Amygdala (tissue), 56 donors: Measurements from ENCODE around the gene TSTD2.

Experiments
- DNase-seq, 56 donors: peaks; one replicate each; lab custom pipeline; 2025; lab: John Stamatoyannopoulos, UW

Gene TSTD2

DNA sequence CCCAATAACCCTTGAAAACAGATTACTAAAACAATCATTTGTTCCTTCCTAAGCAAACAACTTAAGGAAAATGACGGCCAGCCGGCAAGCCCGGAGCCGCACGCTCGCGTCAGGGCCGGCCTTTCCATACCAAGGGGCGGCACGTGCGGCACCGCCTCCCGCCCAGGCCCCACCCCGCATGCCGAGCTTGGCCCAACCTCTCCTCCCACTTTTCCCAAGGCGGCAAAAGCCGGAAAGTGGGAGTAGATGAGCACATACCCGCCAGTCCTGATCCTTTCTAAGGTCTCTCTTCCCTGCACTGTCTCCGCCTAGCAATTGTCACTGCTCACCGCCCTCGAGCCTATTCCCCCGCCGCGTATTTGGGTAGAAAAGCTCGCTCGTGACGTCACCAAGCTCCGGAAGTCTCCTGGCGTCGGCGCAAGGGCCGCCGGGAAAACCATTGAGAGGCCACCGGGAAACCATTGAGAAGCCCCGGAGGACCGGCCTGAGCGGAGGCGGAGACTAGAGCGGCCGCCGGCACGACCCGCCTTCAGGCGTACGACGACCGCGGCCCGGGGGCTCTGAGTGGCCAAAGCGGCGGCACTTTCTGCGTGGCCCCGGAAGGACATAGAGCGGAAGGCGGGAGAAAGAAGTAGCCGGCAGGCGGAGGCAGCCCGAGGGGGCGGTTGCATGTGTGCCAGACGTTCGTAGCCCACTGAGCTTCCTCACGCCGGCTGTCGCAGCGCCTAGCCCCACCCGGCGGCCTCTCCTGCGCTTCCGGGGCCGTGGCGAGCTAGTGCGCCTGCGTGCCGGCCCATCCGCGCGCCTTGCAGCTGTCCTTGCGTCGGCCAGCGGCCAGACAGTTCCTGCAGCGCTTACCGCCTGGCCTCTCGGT lies at the start of gene TSTD2, which contains the start of gene NCBP1:
TSS of gene TSTD2 (minus strand) at position 384 of the 874 bp plus-strand sequence. CDS start 5,806 bp downstream, outside the sequence.
TSS of gene NCBP1 (plus strand) at position 837 of the 874 bp plus-strand sequence. CDS start 61 bp downstream, outside the sequence.
- peak; percentile 73 to 100 (median 97) for DNase-seq

DNA sequence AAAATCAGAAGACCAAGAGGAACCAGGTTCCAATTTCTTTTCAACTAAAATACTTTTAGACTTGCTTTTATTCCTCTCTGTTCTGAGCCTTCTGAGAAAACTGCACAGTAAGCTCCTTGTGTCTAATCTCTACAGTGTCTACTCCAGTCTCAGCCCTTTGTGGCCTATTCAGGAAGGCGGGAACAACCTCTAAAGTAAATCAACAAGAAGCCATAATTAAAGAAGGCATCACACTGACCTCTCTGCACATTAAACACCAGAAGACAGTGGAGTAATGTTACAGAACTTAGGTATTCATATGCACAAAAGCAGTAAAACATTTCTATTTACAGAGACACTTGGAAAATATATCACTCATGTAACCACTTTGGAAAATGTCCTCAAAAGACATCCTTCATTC lies 49.1 kb upstream of the TSTD2 start:
- no peak for DNase-seq

DNA sequence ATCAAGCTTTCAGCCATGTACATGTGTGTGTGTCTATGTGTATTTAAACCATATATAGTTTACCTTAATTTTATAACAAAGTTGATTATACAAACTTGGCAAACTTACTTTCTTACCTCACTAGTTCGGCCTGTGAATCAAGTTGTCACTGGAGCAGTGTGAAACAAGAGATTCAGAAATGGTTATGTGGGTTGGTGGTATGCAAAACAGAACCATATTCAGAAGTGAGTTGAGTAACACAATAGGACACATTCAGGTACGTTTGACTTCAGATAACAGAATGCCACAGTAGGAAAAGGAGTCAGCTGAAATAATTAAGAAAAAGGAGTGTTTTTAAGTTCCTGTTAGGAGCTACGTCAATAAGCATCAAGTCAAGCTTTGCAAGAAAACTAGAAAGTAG lies 42.5 kb upstream of the TSTD2 start:
- DNase-seq, result no peak

GRCh38 chr9:97673922-97674321 lies 40.8 kb upstream of the TSTD2 start:
- DNase-seq, result no peak

DNA sequence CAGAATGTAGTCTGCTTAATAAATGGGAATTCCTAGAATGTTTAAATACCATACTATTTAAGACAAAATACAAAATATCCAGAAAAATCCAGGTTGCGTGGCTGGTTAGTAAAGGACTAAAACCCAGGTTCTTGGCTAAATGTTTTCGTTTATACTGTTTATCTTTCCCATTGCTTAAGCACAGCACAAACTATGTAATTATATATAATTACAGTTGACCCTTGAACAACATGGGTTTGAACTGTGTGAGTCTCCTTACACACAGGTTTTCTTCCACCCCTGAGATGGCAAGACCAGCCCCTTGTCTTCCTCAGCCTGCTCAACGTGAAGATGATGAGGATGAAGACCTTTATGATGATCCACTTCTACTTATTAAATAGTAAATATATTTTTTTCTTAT lies 39.2 kb upstream of the TSTD2 start:
- no peak for DNase-seq

DNA sequence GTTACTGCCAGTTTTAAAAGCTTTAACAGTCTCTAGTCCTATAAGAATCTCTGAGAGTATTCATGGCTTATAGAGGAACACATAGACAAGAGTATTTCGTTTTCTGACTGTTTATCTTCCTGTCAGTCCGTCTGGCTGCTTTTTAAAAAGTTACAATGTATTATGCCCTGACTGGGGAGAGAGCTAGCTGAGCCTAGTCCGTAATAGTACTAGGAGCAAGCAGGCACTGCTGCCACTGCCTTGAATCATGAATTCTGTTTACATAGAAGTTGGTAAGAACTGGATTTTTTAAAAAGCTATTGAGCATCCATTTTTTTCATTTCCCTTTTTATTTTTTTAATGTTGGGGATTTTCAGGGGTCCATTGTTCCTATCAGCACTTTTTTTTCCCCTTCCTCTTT lies 37.4 kb upstream of the TSTD2 start:
- DNase-seq, result no peak

GRCh38 chr9:97668485-97668884 lies 35.3 kb upstream of the TSTD2 start:
- no peak for DNase-seq

GRCh38 chr9:97666907-97667686 lies 33.9 kb upstream of the TSTD2 start:
- peak in 1 of 56 donors; percentile 4 for DNase-seq

GRCh38 chr9:97665742-97666141 lies 32.6 kb upstream of the TSTD2 start:
- no peak for DNase-seq

- no peak for DNase-seq
Measured at GRCh38 chr9:97660847-97661246, 27.7 kb upstream of the TSTD2 start.

DNA sequence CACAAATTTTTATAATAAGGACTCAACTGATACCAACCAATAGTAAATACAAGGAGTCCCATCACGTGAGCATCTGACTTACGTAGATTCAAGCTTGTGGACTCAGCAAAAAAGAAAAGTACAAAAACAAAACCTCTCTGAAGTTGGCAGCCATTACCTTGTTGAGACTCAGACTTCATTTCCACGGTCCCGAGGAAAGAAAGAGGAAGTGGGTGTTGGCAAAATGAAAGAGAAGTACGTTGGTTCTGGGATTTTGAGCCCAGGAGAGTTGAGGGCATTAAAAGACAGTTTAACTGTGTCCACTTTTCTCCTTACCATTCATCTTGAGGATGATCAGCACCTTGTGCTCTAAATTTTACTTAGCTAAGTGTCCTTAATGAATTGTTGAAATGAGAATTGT lies 27.2 kb upstream of the TSTD2 start:
- no peak for DNase-seq

GRCh38 chr9:97659771-97660170 lies 26.6 kb upstream of the TSTD2 start:
- DNase-seq, result no peak

DNA sequence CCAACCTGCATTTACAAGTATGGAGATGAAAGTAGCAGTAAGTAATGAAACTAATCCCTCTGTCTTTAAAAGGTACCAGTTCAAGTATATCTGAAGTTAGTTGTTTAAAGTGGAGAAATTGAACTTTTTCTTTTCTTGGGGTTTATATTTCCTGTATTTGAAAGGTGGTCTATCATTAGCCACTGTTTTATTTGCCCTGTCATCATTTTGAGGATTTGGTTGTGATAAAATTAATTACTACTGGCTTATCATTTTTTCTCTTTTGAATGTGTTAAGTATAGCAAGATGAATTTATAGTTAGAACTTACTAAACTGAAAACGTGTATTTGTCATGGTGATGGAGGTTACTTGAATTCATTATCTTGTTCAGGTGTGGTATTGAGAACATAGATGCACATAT lies 25.5 kb upstream of the TSTD2 start:
- DNase-seq, result no peak

GRCh38 chr9:97651646-97652045 lies 18.5 kb upstream of the TSTD2 start:
- DNase-seq, result no peak

DNA sequence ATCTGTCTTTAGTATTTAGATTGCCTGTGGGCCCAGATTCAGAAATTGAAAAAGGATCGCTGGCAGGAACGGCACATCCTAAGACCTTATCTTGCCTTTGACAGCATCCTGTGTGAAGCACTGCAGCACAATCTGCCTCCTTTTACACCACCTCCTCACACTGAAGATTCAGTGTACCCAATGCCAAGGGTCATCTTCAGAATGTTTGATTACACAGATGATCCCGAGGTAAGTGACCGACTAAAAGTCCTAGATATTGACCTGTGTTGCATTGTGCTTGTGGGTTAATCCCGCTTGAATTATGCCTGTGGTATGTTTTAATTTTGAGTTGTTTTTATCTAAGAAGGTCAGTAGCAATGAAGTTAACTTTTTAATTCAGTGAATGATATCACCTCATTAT lies 14.8 kb upstream of the TSTD2 start:
- no peak for DNase-seq

DNA sequence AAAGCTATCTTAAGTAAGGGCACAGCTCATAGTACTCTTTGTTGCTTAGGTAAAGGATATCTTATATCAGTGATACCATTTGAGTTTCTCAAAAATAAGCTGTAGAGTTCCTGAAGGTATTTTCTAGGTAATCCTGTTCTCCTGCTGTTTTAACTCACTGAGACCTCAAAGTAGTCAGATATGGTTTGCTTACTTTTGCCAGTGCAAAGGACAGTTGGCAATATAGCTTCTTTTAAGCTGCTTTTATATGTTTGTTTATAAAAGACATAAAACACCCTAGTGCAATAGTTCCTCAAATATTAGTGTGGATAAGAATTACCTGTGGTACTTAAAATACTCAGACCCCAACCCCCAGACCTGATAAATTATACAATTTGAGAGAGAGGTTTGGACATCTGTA lies 12.6 kb upstream of the TSTD2 start:
- DNase-seq, result no peak

DNA sequence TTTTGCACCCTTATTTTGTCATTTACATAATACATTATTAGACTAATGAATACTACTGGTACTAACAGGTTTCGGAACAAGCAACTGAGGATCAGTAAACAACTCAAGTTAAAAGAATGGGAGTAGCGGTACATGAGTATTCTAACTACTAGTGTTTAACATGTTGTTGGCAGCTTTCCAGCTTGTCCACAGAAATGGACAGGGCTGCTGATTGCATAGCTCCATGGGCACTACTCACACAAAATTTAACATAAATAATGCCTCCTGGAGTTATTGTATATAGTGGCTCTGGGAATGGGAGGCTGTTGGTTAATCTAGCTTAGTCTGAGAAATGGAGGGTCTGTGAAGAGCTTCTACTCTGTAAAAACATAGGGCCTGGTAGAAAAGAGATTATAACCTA lies 7.2 kb upstream of the TSTD2 start:
- DNase-seq, result peak in 1 of 56 donors; percentile 6

DNA sequence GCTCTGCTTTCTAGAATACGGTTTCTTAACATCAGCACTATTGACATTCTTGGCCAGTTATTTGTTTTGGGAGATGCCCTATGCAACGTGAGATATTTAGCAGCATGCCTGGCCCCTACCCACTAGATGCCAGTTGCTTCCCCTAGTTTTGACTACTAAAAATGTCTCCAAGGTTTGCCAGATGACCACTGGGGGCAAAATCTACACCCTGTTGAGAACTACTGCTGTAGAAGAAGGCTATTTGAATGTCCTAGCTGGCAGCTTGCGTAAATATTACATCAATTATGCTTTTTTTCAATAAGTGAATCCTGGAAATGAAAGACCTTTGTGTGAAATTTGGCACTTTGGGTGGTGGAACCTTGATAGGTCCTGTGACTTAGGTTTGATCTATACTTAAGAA lies 5.5 kb upstream of the TSTD2 start:
- no peak for DNase-seq

GRCh38 chr9:97636903-97637302 lies 3.7 kb upstream of the TSTD2 start:
- DNase-seq, result no peak

DNA sequence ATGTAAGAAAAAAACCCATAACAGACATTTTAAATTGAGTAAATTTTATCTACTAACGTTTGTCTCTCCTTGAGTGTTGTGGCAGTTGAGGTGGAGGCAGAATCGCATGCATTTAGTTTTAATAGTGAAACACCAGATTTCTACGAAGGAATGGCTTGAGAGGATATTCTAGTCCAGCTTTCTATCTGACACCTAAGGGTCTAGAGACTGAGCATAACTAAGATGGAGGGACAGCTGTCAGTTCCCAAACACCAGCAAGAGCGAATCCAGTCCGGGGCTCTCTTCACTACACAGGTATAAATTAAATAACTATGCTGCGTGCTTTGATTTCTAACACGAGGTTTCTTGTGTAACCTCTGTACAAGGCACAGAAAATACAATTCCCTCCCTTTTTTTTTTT lies 1.9 kb upstream of the TSTD2 start:
- no peak for DNase-seq

- peak in 1 of 56 donors; percentile 46 for DNase-seq
Measured at GRCh38 chr9:97633859-97634490, 807 bp upstream of the TSTD2 start.
